GM12873 (cell line): ENCODE results near the gene SLC28A1.

ENCODE experiments used
- TF ChIP-seq, protein P1 (sequence below): IDR thresholded peaks from 2 replicates; pipeline ENCODE4 v1.5.1; 2012; ENCODE audit warnings: low read depth, mild to moderate bottlenecking, moderate library complexity, low read length, control low read depth; ENCODE audit not compliant: insufficient read depth; ENCODE audit errors: missing control alignments

Gene SLC28A1

DNA sequence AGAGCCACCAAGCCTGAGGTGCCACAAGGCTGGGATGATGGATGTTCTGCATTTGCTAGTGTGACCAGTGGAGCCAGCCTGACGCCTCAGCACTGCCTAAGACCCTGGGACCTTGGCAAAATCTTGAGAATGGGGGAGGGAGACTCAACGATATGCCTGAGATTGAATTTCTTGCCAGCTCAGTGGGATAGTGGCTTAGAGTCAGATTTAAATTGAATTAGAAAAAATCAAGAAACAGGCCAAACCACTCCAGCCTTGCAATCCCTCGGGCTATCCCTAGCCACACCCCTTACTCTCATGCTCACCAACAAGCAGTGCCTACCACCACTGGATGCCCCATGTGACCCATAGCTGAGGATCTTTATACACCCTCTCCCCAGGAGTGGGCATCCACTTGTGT, 78.5 kb downstream of the SLC28A1 start:
- TF ChIP-seq, protein P1, sequence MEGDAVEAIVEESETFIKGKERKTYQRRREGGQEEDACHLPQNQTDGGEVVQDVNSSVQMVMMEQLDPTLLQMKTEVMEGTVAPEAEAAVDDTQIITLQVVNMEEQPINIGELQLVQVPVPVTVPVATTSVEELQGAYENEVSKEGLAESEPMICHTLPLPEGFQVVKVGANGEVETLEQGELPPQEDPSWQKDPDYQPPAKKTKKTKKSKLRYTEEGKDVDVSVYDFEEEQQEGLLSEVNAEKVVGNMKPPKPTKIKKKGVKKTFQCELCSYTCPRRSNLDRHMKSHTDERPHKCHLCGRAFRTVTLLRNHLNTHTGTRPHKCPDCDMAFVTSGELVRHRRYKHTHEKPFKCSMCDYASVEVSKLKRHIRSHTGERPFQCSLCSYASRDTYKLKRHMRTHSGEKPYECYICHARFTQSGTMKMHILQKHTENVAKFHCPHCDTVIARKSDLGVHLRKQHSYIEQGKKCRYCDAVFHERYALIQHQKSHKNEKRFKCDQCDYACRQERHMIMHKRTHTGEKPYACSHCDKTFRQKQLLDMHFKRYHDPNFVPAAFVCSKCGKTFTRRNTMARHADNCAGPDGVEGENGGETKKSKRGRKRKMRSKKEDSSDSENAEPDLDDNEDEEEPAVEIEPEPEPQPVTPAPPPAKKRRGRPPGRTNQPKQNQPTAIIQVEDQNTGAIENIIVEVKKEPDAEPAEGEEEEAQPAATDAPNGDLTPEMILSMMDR, result no peak

DNA sequence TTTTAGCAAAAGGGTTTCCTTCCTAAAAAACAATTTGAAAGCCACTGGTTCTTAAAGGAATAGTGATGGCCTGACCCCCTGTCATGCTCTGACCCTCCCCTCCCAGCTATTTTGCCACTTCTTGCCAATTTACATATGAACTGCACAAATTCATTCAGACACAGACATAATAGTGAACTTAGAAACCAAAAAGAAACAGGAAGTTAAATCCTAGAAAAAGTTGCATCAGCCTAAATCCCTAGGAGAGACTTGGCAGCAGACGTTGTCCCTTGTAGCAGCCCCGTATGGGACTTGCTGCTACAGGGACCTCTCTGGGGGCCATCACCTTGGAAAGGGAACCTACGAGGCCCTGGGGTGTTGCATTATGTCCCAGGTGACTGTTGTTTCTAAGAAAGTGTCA, 82.9 kb downstream of the SLC28A1 start:
- TF ChIP-seq, protein P1, result no peak

DNA sequence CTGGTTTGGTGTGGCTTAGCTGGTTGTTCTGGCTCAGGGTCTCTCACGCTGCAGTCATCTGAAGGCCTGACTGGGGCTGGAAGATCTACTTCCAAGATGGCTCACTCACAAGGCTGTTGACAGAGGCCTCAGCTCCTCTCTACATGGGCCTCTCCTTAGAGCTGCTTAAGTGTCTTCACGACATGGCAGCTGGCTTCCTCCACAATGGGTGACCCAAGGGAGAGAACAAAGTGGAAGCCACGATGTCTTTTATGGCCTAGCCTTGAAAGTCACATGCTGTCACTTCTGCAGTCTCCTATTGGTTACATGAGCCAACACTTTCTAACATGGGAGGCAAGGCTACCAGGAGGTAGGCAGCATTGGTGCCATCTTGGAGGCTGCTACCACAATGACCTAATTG, 83.8 kb downstream of the SLC28A1 start:
- TF ChIP-seq, protein P1, result no peak

DNA sequence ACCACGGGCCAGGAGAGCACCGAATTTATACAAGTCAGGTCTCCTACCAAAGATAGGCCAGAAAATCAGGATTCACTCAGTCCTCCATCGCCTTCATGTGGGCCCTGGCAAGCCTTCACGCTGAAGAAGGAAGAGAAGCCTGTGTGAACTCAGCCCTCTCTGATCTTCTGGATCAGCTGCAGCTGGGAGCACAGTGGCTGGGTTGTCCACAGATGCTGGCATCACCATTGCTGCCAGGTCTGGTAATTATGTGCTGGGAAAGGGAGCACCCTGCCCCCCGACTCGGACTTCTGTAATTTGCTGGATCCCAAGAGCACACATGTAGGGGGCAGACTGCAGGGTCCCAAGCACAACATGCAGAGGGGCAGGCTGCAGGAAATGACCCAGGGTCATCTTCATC, 84.8 kb downstream of the SLC28A1 start:
- TF ChIP-seq, protein P1, result no peak

DNA sequence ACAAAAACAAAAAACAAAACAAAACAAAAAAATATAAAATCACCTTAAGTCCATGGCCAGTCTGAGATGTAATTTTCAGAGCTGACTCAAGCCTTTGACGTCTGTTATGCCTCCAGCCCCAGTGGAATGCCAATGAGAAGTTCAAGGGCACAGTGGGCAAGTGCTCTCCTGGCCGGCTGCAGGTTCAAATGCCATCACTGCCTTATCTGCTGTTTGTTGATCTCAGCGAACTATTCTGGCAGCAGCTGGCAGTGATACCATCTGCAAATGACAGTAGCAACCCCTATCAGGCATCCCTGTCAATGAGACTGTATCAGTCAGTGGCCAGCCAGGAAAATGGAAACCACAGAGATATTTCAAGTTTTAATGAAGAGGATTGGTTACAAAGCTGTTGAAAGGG, 86.4 kb downstream of the SLC28A1 start:
- TF ChIP-seq, protein P1, result no peak

DNA sequence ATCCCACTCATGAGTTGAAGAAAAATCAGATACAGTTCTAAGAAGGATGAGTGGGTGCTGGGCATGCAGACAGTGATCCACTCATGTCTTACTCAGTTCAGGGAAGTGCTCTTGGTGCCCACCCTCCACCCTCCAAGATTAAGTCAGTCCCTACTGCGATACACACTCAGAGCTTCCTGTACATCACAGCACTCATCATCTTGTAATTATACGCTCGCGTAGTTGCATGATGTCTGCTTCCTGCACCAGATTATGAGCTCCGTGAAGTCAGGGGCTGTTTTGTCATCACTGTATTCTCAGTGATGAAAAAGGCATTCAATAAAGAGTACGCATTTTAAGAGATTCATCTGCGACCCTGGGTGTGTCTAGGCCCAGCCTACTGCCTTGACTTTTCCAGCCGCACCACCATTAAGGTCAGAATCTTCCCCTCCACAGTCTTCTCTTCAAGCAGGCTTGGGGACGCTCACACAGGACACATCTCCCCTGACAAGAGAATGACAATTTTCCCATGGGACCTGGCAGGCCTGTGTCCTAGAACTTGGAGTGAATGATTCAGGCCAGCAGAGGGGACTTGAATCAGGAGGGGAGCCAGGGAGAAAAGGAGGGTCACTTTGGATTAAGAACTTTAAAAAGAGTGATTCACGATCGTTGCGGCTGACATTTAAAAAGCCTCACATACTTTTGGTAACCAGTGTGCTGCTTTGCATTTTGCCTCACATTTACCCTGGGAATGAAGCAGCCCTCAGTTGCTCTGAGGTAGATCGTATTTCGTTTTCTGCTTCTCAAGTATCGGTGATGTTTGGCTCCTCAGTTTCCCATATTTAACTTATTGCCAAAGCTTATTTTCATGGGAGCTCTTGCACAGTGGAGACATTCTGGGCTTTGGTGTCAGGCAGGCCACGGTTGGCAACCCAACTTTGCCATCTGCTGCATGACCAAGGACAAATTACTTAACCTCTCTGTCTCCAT, 89.3 kb downstream of the SLC28A1 start:
- TF ChIP-seq, protein P1, result no peak

DNA sequence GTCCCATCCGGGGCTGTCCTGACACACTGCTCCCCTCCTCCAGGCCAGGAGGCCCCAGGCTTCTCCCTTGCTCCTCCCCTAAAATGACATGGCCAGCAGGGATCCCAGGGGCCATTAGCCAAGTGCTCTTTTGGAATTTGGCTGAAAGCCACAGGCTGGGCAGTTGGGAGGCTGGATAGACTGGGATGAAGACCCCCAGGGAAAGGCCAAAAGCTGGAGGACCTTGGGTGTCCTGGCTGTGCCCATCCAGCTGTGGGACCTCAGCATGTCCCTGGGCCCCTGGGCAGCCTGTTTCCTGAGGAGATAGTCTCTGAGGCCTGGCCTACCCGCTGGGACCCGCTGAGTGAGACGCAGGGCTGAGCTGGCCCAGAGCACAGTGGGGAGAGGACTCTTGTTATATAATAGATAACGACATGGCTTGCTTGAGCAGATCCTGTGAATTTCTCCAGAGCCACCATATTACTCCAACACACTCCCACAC, 91.4 kb downstream of the SLC28A1 start:
- TF ChIP-seq, protein P1, result no peak
